Common myeloid progenitor, CD34-positive (primary cell): Measurements from ENCODE around the gene IRAK3.

ENCODE experiments used
- CTCF ChIA-PET: fragments of 350-600 bp; sonication (Branson Sonifier 250); formaldehyde crosslinking; loops from one replicate; lab custom pipeline; 2021; ENCODE audit warnings: antibody characterized with exemption; lab: Charles Lee
- POLR2A ChIA-PET: fragments of 350-600 bp; sonication (Branson Sonifier 250); formaldehyde crosslinking; loops from one replicate; lab custom pipeline; 2021; ENCODE audit warnings: antibody characterized with exemption; lab: Charles Lee
- DNase-seq, 3 donors: peaks; one replicate each; pipeline versions ENCODE4 v3.0.0 to v3.0.0-alpha.2; 2013
- H3K27ac ChIP-seq, 2 experiments: 1 replicate in 1 of 2; 2 replicates in 1 of 2; pipeline ENCODE4 v1.7.0; 2013; ENCODE audit warnings: inconsistent platforms in 2 of 2, low read length in 2 of 2, mild to moderate bottlenecking in 2 of 2, low read depth in 1 of 2, moderate library complexity in 1 of 2; ENCODE audit not compliant: severe bottlenecking in 2 of 2, insufficient read depth in 1 of 2, poor library complexity in 1 of 2
- H3K27me3 ChIP-seq, 5 experiments: replicated peaks in 2 of 5; 1 replicate in 3 of 5; 2 replicates in 2 of 5; pipeline versions ENCODE4 v1.6.1 to v1.7.0; 2013; ENCODE audit warnings: low read length in 4 of 5, mild to moderate bottlenecking in 2 of 5, moderate library complexity in 2 of 5, inconsistent platforms in 1 of 5; ENCODE audit not compliant: insufficient read depth in 5 of 5, control insufficient read depth in 4 of 5
- H3K36me3 ChIP-seq, 4 experiments: 1 replicate in 2 of 4; 2 replicates in 2 of 4; pipeline versions ENCODE4 v1.6.1 to v1.7.0; 2013; ENCODE audit warnings: low read length in 3 of 4, control low read depth in 1 of 4, mild to moderate bottlenecking in 1 of 4; ENCODE audit not compliant: control insufficient read depth in 4 of 4, insufficient read depth in 4 of 4
- H3K4me1 ChIP-seq, 4 experiments: 1 replicate in 3 of 4; 2 replicates in 1 of 4; pipeline versions ENCODE4 v1.6.1 to v1.7.1; 2013; ENCODE audit warnings: low read length in 3 of 4, mild to moderate bottlenecking in 3 of 4, control low read depth in 1 of 4, inconsistent platforms in 1 of 4, moderate library complexity in 1 of 4; ENCODE audit not compliant: control insufficient read depth in 4 of 4, insufficient read depth in 4 of 4; ENCODE audit errors: control extremely low read depth in 1 of 4
- H3K4me3 ChIP-seq, 7 experiments: 1 replicate in 4 of 7; 2 replicates in 3 of 7; pipeline versions ENCODE4 v1.5.1 to v1.7.0; 2013; ENCODE audit warnings: mild to moderate bottlenecking in 7 of 7, low read length in 6 of 7, moderate library complexity in 6 of 7, inconsistent platforms in 2 of 7, low read depth in 2 of 7, control low read depth in 1 of 7; ENCODE audit not compliant: insufficient read depth in 4 of 7, control insufficient read depth in 1 of 7; ENCODE audit errors: extremely low read depth in 1 of 7
- H3K9me3 ChIP-seq, 5 experiments: 1 replicate in 4 of 5; 2 replicates in 1 of 5; pipeline versions ENCODE4 v1.6.1 to v1.7.1; 2013; ENCODE audit warnings: low read length in 4 of 5, mild to moderate bottlenecking in 2 of 5, inconsistent platforms in 1 of 5, low read depth in 1 of 5, moderate library complexity in 1 of 5; ENCODE audit not compliant: control insufficient read depth in 4 of 5, insufficient read depth in 2 of 5; ENCODE audit errors: control extremely low read depth in 1 of 5
- WGBS: methylation state at CpG from one replicate; pipeline ENCODE4 v1.1.5; 2013; ENCODE audit not compliant: insufficient coverage; 5-methylcytosine and 5-hydroxymethylcytosine counted together

The IRAK3 gene

DNA sequence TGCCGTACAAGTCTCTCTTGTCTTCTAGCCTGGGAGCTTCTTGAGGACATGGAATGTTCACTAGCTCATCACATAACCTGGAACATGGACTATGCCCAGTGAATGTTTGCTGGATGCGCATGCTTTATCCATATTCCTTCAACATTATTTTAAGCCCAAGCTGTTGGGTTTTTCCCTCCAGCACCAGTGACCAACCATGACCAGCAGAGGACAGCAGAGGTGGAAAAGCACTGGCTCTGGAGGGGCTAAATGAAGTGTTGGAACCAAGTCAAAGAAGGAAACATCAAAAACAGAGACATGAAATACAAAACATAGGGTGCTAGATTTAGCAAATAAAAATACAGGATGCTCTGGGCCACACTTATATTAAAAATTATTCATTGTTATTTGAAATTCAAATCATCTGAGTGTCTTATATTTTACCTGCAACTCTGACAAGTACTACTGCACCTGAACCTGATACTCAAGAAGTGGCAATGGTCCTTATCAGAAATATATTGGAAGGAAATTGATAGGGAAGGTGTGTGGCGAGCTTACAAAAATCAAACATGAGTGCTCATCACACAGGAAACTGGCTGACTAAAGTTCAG lies 90.2 kb downstream of the IRAK3 start:
- ChIA-PET CTCF (interaction anchor here (0.9 to 3.0 kb wide), 6 partner anchors 10 to 415 kb away, joined by 3 to 15 read pairs (median 6); no protein-coding TSS in a partner anchor), POLR2A (no interaction called here)
- Histone ChIP-seq H3K27ac (no peak overlapping the region), H3K36me3 (no peaks in the 10 kb centered on the region), H3K9me3 (peaks cover 0 to 3% (median 0%) of the 10 kb centered on the region in 5 experiments), H3K27me3 (no peaks in the 10 kb centered on the region), H3K4me3 (no peak overlapping the region), H3K4me1 (peaks cover 0 to 14% (median 8%) of the 10 kb centered on the region in 4 experiments)
- peak; percentile 46 to 60 (median 54) for DNase-seq
- WGBS: 55% methylated on average over 2 of the region's 3 CpGs

DNA sequence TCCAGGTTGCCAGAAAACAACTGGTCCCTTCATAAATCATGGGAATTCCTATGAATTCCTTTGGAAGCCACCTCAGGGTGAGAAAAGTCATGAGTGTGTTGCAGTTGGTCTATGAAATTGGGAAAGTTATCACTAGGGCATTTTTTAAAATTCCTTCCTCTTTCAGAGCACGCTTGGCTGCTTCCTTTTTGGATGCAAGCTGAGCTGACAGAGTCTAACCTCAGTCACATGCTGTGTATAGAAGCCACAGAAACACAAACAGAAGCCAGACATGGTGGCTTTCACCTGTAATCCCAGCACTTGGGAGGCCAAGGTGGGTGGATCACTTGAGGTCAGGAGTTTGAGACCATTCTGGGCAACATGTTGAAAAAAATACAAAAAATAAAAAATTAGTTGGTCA lies 91.5 kb downstream of the IRAK3 start:
- WGBS: no CpG with 5 or more reads among the region's 1 CpG
- peaks cover 0 to 3% (median 0%) of the 10 kb centered on the region in 5 experiments for H3K9me3 ChIP-seq
- DNase-seq: peak in 2 of 3 donors; percentile 52 to 70
- no peaks in the 10 kb centered on the region for H3K27me3 ChIP-seq
- ChIA-PET CTCF (no interaction called here), POLR2A (no interaction called here)
- peaks cover 0 to 14% (median 8%) of the 10 kb centered on the region in 4 experiments for H3K4me1 ChIP-seq
- no peak overlapping the region for H3K4me3 ChIP-seq
- no peaks in the 10 kb centered on the region for H3K36me3 ChIP-seq
- H3K27ac ChIP-seq: no peak overlapping the region

GRCh38 chr12:66282244-66282643 lies 93.2 kb downstream of the IRAK3 start:
- peaks cover 0 to 3% (median 0%) of the 10 kb centered on the region in 5 experiments for H3K9me3 ChIP-seq
- peaks cover 0 to 14% (median 8%) of the 10 kb centered on the region in 4 experiments for H3K4me1 ChIP-seq
- DNase-seq: no peak
- no peak overlapping the region for H3K4me3 ChIP-seq
- H3K27ac ChIP-seq: no peak overlapping the region
- POLR2A ChIA-PET: no interaction called here
- no peaks in the 10 kb centered on the region for H3K36me3 ChIP-seq
- no peaks in the 10 kb centered on the region for H3K27me3 ChIP-seq
- CTCF ChIA-PET: no interaction called here
- 100% methylated on average over 1 of the region's 3 CpGs for WGBS

GRCh38 chr12:66287275-66287674 lies 98.3 kb downstream of the IRAK3 start:
- CTCF ChIA-PET: no interaction called here
- WGBS: 96% methylated on average over 3 of the region's 3 CpGs
- POLR2A ChIA-PET: no interaction called here
- H3K36me3 ChIP-seq: no peaks in the 10 kb centered on the region
- H3K4me1 ChIP-seq: no peaks in the 10 kb centered on the region
- no peaks in the 10 kb centered on the region for H3K27me3 ChIP-seq
- H3K27ac ChIP-seq: no peak overlapping the region
- H3K9me3 ChIP-seq: no peaks in the 10 kb centered on the region
- H3K4me3 ChIP-seq: no peak overlapping the region
- no peak for DNase-seq

- DNase-seq: peak in 1 of 3 donors; percentile 37
- H3K27me3 ChIP-seq: no peaks in the 10 kb centered on the region
- H3K4me1 ChIP-seq: no peaks in the 10 kb centered on the region
- ChIA-PET CTCF (no interaction called here), POLR2A (no interaction called here)
- no CpG with 5 or more reads among the region's 5 CpGs for WGBS
- H3K27ac ChIP-seq: no peak overlapping the region
- no peak overlapping the region for H3K4me3 ChIP-seq
- H3K36me3 ChIP-seq: no peaks in the 10 kb centered on the region
- H3K9me3 ChIP-seq: no peaks in the 10 kb centered on the region
Measured at GRCh38 chr12:66288121-66288520, 99.1 kb downstream of the IRAK3 start.

GRCh38 chr12:66289485-66289884 lies 100.5 kb downstream of the IRAK3 start:
- H3K27ac ChIP-seq: no peak overlapping the region
- no peaks in the 10 kb centered on the region for H3K27me3 ChIP-seq
- H3K9me3 ChIP-seq: no peaks in the 10 kb centered on the region
- 93% methylated on average over 2 of the region's 2 CpGs for WGBS
- H3K36me3 ChIP-seq: no peaks in the 10 kb centered on the region
- POLR2A ChIA-PET: no interaction called here
- H3K4me1 ChIP-seq: no peaks in the 10 kb centered on the region
- CTCF ChIA-PET: interaction anchor here (0.9 kb wide), 1 partner anchor 54 kb away, joined by 3 read pairs; no protein-coding TSS in a partner anchor
- H3K4me3 ChIP-seq: no peak overlapping the region
- no peak for DNase-seq

DNA sequence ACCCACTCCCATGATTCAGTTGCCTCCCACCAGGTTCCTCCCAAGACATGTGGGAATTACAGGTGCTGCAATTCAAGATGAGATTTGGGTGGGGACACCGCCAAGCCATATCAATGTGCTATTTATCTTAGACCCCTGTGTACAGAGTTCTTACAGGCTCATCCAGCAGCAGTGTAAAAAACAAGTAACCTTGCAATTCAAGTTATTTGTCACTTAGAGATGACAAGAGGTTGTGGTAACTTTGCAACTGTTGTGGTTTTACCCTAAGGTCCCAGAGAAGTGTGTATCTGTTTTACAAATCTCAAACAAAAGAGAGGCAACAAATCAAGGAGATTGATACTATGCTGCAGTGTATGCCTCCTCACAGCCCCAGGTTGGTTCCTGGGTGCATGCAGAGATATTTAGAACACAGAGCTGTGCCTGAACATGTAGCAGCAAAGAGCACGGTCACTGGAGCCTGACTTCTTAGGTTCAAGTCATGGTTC lies 101.7 kb downstream of the IRAK3 start:
- H3K27me3 ChIP-seq: no peaks in the 10 kb centered on the region
- POLR2A ChIA-PET: no interaction called here
- no peaks in the 10 kb centered on the region for H3K4me1 ChIP-seq
- H3K9me3 ChIP-seq: no peaks in the 10 kb centered on the region
- H3K4me3 ChIP-seq: no peak overlapping the region
- CTCF ChIA-PET: no interaction called here
- H3K27ac ChIP-seq: no peak overlapping the region
- peak in 1 of 3 donors; percentile 30 for DNase-seq
- 100% methylated on average over 1 of the region's 2 CpGs for WGBS
- no peaks in the 10 kb centered on the region for H3K36me3 ChIP-seq
